Activated CD8-positive, alpha-beta memory T cell treated with anti-CD3 and anti-CD28 coated beads for 1 hour (primary cell): ENCODE data around the gene LAMB2.

Experiments used
- DNase-seq, 2 donors: peaks; one replicate each; pipeline ENCODE4 v3.0.0-alpha.2; 2020; ENCODE audit warnings: low read depth in 1 of 2; ENCODE audit errors: extremely low read depth in 1 of 2

LAMB2 gene

DNA sequence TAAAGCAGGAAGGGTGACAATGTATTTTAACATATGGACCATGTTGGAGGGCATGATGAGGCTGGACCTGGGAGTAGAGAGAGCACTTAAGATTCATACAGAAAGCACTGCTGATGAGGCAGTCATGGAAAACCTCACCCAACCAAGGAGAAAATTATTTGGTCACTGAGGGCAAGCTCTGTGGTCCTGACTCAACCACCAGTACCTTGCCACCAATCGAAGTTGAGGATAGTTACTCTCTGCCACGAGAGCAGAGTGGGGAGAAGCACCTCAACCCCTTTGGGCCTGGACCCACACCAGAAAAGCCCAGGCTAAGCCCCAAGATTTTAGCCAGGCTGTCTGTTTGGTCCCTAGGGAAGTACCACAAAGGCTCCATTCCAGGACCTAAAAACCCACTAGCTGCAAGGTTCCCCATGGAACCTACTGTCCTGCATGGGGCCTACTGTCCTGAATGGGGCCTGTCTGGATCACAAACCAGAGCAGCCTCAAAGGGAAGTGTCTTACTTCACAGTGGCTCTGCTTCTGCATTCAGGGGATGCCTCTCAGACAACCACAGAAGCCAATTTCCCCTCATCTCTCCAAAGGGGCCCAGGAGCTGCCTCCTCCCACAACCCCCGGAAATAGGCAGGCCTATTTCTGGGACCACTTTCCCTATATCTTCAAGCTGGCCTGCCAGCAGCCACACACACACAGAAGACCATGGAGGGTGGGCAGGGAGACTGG lies 29.1 kb upstream of the LAMB2 start:
- DNase-seq: no peak

- DNase-seq: no peak
Observed at GRCh38 chr3:49161197-49161596, 28.3 kb upstream of the LAMB2 start.

DNA sequence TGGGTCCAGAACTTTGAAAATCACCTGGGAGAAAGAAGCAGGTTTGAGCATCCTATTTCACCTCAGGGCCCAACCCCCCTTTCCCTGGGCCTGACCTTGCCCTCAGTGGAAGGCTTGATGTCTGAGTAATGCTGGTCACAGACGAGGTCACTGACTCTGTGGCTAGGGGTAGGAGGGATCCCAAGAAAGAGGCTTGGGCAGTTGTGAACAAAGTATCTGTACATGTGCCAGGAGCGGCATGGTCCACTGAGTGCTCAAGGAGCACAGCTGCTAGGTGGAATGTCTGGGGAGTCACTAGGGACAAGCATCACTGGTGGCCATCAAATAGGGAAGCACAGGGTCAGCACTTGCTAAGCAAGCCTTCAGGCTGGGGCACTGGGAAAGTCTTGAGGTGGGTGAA lies 25.9 kb upstream of the LAMB2 start:
- DNase-seq: no peak

DNA sequence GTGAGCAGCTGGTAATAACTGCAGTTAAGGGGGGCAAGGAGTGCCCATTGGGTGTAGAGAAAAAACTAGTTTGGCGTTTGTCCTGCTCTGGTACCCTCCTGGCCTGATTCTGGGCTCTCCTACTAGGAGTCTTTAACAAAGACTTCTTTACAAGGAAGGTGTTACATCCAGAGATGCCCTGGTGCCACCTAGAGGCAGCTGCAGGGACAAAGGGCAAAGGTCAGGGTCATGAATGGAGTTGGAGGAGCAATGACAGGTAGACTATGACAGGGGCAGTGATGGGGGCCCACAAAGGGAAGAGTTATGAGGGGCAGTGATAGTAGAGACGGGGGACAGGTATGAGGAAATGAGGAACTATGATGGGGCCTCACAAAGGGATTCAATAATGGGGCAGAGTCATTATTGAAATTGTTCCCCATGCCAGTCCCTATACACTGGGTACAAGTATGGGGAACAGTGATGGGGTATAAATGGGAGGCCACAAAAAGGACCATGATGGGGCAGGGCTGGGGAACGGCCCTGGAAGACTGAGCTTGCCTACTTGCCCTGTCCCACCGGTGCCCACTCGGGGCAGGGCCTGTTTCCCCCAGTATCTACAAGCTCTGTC lies 25.4 kb upstream of the LAMB2 start:
- DNase-seq: peak; percentile 28 to 39

DNA sequence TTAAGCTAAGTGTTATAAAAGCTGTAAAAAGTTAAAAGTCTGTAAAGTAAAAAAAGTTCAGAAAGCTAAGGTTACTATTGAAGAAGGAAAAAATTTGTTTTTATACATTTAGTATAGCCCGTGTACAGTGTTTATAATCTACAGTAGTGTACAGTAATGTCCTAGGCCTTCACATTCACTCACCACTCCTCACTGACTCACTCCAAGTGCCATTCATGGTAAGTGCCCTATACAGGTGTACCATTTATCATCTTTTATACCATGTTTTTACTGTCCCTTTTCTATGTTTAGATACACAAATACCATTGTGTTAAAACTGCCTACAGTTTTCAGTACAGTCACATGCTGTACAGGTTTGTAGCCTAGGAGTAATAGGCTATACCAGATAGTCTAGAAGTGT lies 24.4 kb upstream of the LAMB2 start:
- DNase-seq: no peak

DNA sequence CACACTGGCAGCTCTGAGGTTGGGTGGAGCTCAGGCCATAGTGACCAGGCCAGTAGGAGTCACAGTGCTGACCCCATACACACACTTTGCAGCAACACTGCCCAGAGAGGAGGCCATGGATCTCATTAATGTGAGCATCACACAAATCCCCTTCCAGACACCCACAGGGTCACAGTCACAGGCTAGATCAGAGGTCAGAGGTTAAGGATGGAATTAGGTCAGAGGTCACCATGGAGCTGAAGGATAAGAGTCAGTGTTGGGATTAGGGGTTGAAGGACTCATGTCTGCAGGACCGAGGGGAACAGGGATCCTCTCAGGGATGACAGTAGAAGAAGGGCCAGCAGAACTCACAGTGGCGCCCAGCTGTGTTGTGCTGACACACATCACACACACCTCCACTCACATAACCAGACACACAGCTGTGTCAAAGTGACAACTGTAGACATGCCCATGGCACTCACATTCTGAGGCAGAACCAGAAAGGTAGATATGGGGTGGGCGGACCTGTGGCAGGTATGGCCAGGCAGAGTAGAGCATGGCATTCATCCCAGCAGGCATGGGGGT lies 20.6 kb upstream of the LAMB2 start:
- no peak for DNase-seq

- no peak for DNase-seq
Observed at GRCh38 chr3:49151610-49152009, 18.8 kb upstream of the LAMB2 start.

DNA sequence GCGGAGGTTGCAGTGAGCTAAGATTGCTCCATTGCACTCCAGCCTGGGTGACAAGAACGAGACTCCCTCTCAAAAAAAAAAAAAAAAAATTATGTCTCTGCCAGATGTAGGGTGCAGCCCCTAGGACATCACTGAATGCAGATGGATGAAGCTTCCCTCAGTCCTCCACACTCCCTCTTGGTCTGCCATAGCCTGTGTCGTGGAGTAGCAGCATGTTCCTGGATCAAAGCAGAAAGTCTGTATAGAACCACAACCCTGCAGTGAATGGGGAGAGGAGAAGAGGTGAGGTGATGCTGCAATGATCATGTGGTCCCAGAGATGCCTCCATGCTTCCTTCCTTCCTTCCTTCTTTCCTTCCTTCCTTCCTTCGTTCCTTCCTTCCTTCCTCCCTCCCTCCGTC lies 15.3 kb upstream of the LAMB2 start:
- no peak for DNase-seq

- no peak for DNase-seq
Observed at GRCh38 chr3:49140080-49140479, 7.2 kb upstream of the LAMB2 start.

DNA sequence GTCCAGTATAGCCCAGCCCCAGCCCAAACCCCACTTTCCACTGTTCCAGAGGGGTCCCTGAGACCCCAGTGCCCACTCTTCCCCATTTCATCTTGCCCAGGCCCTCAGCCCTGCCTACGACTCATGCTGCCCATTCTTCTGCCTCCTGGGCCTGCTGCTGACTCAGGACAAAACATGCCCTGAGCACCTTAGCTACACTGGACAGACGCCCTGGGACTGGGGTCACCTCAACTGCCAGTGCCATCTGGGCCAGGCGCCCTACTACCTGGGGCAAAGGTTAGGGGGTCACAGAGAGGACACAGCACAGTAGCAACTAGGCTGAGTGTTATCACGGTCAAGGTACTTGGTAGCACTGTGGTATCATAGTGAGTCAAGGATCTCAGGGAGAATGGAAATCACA lies 2.6 kb upstream of the LAMB2 start:
- no peak for DNase-seq

DNA sequence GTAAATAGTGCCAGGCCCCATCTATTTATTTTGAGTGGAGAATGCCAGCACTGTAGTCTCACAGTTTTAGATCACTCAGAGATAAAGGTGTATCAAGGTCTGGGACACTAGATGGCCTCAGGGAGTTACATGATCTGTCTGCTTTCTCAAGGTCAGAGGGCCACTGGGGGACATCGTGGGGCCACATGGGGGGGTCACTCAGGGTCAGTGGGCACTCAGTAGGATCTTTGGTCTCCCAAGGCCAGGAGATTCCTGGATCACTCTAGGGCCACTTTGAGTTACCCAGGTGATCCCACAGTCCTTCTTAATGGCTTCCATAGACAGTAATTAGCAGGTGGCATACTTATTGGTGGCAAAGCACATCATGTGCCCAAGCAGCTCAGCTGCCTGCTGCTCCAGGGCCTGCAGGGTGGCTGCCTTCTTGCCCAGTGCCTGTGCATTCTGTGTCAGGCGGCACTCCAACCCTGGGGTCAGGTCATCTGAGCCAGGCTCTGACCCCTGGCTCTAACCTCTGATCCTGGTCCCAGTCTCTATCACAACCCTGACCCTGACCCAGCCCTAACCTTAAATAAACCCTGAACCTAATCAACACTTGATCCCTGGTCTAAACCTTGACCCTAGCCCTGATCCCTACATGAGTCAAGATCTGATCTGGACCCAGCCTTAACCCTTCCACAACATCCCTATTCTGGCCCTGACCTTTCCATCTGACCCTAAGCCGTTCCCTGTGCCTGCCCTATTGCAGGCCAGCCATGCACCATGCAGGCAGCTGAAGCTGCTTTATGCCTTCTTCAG lies 1.8 kb upstream of the LAMB2 start:
- no peak for DNase-seq

DNA sequence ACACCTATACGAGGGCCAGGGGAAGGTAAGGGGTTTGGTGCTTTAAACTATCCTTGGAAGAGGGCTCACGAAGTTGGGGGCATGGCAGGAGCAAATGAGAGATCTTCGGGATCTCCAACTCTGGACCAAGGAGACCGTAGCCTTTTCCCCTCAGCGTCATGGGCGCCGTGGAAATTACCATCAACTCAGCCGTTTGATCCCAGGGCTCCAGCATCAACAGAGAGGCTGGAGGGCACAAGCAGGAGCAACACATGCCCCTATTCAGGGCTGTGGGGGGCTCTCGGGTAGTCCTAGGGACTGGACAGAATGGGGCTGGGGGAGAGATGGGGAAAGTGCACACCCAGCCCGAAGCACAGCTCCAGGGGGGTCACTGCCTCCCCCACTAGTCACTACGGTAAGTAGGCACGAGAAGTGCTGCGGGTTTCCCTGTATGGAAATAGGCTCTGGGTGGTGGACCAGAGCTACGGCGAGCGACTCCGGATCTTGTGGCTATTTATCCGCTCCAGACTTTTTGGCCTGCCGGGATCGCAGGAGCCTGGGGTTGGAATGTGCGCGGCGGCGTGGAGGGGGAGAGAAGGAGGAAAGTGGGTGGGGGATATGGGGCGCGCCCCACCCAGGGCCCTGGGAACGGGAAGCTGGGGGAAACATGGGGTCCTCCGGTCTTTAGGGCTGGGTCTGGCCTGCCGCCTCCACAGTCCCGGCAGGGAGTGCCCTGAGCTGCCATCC lies 539 bp upstream of the LAMB2 start:
- no peak for DNase-seq

DNA sequence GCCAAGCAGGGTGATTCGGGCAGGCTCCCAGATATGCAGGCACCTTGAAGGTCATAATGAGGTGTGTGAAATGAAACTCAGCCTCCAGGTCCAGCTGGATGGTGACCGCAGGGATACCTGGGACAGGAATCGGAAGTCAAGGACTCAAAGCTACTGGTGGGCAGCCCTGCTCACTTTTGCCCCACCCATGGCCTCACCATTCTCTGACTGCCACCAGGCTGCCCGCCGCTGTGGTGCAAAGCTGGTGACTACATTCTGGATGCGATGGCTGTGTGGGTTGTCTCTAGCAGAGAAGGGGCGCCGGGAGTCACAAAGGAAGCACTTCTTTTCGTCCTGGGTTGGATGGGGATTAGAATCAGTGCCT lies 795 bp downstream of the LAMB2 start:
- no peak for DNase-seq

GRCh38 chr3:49131576-49131975 lies 1.3 kb downstream of the LAMB2 start:
- no peak for DNase-seq

GRCh38 chr3:49131040-49131439 lies 1.8 kb downstream of the LAMB2 start:
- DNase-seq: no peak

DNA sequence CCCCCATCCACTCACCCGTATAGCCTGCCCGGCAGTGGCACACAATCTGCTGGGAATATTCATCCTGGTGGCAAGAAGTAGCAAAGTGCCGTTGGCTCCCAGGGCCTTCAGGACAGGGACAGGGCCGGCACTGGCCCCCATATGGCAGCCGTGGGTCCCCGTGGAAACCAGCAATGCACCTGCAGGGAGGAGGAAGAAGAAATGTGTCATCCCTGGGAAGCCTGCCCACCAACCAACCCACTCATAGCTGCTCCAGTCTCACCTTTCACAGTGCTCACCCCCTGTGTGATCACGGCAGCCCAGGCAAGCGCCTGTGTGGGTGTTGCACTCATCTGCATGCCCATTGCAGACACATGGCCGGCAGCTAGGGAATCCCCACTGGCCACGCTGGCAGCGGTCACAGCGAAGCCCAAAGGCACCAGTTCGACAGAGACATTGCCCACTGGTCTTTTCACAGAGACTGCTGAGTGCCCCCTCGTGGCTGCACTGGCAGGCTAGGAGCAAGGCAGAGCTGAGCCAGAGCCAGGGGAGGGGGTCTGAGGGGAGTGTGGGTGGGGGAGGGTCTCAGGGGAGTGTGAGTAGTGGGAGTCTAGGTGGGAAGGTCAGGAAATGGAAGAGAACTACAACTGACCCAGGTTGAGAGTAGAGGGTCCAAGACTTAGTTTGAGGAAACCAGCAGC lies 7.7 kb downstream of the LAMB2 start:
- no peak for DNase-seq

DNA sequence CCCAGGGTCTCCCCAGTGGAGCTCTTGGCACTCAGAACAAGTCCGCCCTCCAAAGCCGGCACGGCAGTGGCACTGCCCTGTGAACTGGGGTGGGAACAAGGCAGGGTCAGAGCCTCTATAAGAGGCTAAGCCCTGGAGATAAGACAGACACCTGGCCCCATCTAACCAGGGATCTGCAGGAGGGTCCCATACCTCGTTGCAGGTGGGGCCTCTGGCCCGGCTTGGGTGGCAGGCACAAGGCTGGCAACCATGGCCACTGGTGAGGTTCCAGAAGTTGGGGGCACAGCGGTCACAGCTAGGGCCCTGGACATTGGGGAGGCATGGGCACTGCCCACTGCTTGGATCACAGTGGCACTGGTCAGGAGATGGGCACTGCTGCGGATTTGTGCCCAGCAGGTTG lies 8.6 kb downstream of the LAMB2 start:
- DNase-seq: no peak

GRCh38 chr3:49123687-49124086 lies 9.2 kb downstream of the LAMB2 start:
- no peak for DNase-seq

GRCh38 chr3:49122886-49123545 lies 9.8 kb downstream of the LAMB2 start:
- no peak for DNase-seq

- DNase-seq: no peak
Observed at GRCh38 chr3:49122451-49122850, 10.4 kb downstream of the LAMB2 start.
